H9 (cell line): Measurements from ENCODE around the gene KLHL22. TPM values are rescaled to one million over a fixed set of nuclear protein-coding genes. Genes with fewer than 3 reads are reported as not detected.

Experiments
- DNase-seq: peaks from one replicate; pipeline ENCODE4 v3.0.0-alpha.2; 2017
- H2AFZ ChIP-seq: one replicate; pipeline ENCODE4 v1.6.1; 2013; ENCODE audit warnings: mild to moderate bottlenecking, low read length, control low read depth, moderate library complexity
- H2AK5ac ChIP-seq: 2 replicates; pipeline ENCODE4 v1.6.1; 2013; ENCODE audit warnings: low read length, control low read depth, mixed read lengths; ENCODE audit not compliant: insufficient read length
- H2BK120ac ChIP-seq: one replicate; pipeline ENCODE4 v1.6.1; 2013; ENCODE audit warnings: low read depth, mild to moderate bottlenecking, low read length, control low read depth, inconsistent platforms; ENCODE audit not compliant: poor library complexity, severe bottlenecking
- H2BK12ac ChIP-seq: 2 replicates; pipeline ENCODE4 v1.6.1; 2013; ENCODE audit warnings: low read length, control low read depth, mixed read lengths, low read depth; ENCODE audit not compliant: insufficient read length
- H2BK15ac ChIP-seq: 2 replicates; pipeline ENCODE4 v1.6.1; 2013; ENCODE audit warnings: low read depth, low read length, control low read depth
- H2BK20ac ChIP-seq: one replicate; pipeline ENCODE4 v1.6.1; 2013; ENCODE audit warnings: low read depth, mild to moderate bottlenecking, low read length, control low read depth, inconsistent platforms; ENCODE audit not compliant: poor library complexity, severe bottlenecking
- H2BK5ac ChIP-seq: 2 replicates; pipeline ENCODE4 v1.6.1; 2013; ENCODE audit warnings: low read length, control low read depth, mixed read lengths; ENCODE audit not compliant: insufficient read length
- H3K14ac ChIP-seq: 2 replicates; pipeline ENCODE4 v1.6.1; 2013; ENCODE audit warnings: low read length, control low read depth; ENCODE audit not compliant: insufficient read depth
- H3K18ac ChIP-seq: 2 replicates; pipeline ENCODE4 v1.6.1; 2013; ENCODE audit warnings: low read depth, mild to moderate bottlenecking, mixed read lengths, low read length, control low read depth; ENCODE audit not compliant: insufficient read length
- H3K23ac ChIP-seq: 2 replicates; pipeline ENCODE4 v1.6.1; 2013; ENCODE audit warnings: low read length, control low read depth, mixed read lengths, low read depth; ENCODE audit not compliant: insufficient read length
- H3K23me2 ChIP-seq: 2 replicates; pipeline ENCODE4 v1.6.1; 2013; ENCODE audit warnings: low read depth, mild to moderate bottlenecking, mixed read lengths, low read length, control low read depth; ENCODE audit not compliant: insufficient read length, poor library complexity, severe bottlenecking
- H3K27ac ChIP-seq: 2 replicates; pipeline ENCODE4 v1.5.1; 2013; ENCODE audit warnings: low read length, control low read depth, mixed read lengths, low read depth; ENCODE audit not compliant: insufficient read length
- H3K27me3 ChIP-seq: 2 replicates; pipeline ENCODE4 v1.6.1; 2013; ENCODE audit warnings: low read length, control low read depth, inconsistent platforms; ENCODE audit not compliant: insufficient read depth
- H3K4ac ChIP-seq: 2 replicates; pipeline ENCODE4 v1.6.1; 2013; ENCODE audit warnings: low read depth, mild to moderate bottlenecking, control low read depth, inconsistent platforms, low read length, moderate library complexity
- H3K4me1 ChIP-seq: 2 replicates; pipeline ENCODE4 v1.6.1; 2013; ENCODE audit warnings: low read length, control low read depth, inconsistent platforms; ENCODE audit not compliant: insufficient read depth
- H3K4me2 ChIP-seq: 2 replicates; pipeline ENCODE4 v1.6.1; 2013; ENCODE audit warnings: low read length, control low read depth, mixed read lengths; ENCODE audit not compliant: insufficient read length, insufficient read depth
- H3K56ac ChIP-seq: 2 replicates; pipeline ENCODE4 v1.6.1; 2013; ENCODE audit warnings: low read depth, mild to moderate bottlenecking, mixed read lengths, low read length, control low read depth; ENCODE audit not compliant: insufficient read length
- H3K79me1 ChIP-seq: 2 replicates; pipeline ENCODE4 v1.6.1; 2013; ENCODE audit warnings: low read depth, mild to moderate bottlenecking, moderate library complexity, low read length, control low read depth, inconsistent platforms; ENCODE audit not compliant: insufficient read depth, poor library complexity, severe bottlenecking
- H3K79me2 ChIP-seq: 2 replicates; pipeline ENCODE4 v1.6.1; 2013; ENCODE audit warnings: low read length, control low read depth, inconsistent platforms; ENCODE audit not compliant: insufficient read depth
- H3K9ac ChIP-seq: 2 replicates; pipeline ENCODE4 v1.6.1; 2013; ENCODE audit warnings: low read length, control low read depth, mixed read lengths; ENCODE audit not compliant: insufficient read length; ENCODE audit errors: extremely low read depth
- H3K9me3 ChIP-seq: one replicate; pipeline ENCODE4 v1.6.1; 2013; ENCODE audit warnings: low read depth, low read length, inconsistent platforms; ENCODE audit not compliant: control insufficient read depth
- H3T11ph ChIP-seq: one replicate; pipeline ENCODE4 v1.6.1; 2013; ENCODE audit warnings: mild to moderate bottlenecking, low read length, control low read depth, inconsistent platforms
- H4K20me1 ChIP-seq: one replicate; pipeline ENCODE4 v1.6.1; 2013; ENCODE audit not compliant: control insufficient read depth, insufficient read length, insufficient read depth
- H4K5ac ChIP-seq: 2 replicates; pipeline ENCODE4 v1.6.1; 2013; ENCODE audit warnings: low read depth, mild to moderate bottlenecking, mixed read lengths, low read length, control low read depth; ENCODE audit not compliant: insufficient read length
- H4K8ac ChIP-seq: replicated peaks from 2 replicates; pipeline ENCODE4 v1.6.1; 2013; ENCODE audit warnings: low read length, control low read depth, mixed read lengths, low read depth; ENCODE audit not compliant: insufficient read length
- H4K91ac ChIP-seq: 2 replicates; pipeline ENCODE4 v1.6.1; 2013; ENCODE audit warnings: low read depth, mild to moderate bottlenecking, moderate library complexity, mixed read lengths, low read length, control low read depth; ENCODE audit not compliant: insufficient read length
- H3K27ac Mint-ChIP-seq, 3 experiments: 2 replicates in 2 of 3; 3 replicates in 1 of 3; pipeline ENCODE4 v1.8.0; 2020 to 2021; ENCODE audit warnings: mixed read lengths in 3 of 3, mild to moderate bottlenecking in 1 of 3, moderate library complexity in 1 of 3
- H3K27me3 Mint-ChIP-seq: 2 replicates; pipeline ENCODE4 v1.8.0; 2021; ENCODE audit warnings: low read depth, mild to moderate bottlenecking, moderate library complexity, mixed read lengths
- H3K36me3 Mint-ChIP-seq, 3 experiments: 2 replicates in 2 of 3; 3 replicates in 1 of 3; pipeline ENCODE4 v1.8.0; 2020 to 2021; ENCODE audit warnings: low read depth in 3 of 3, mixed read lengths in 3 of 3; ENCODE audit not compliant: insufficient read depth in 1 of 3
- H3K4me1 Mint-ChIP-seq, 2 experiments: 2 replicates each; pipeline ENCODE4 v1.8.0; 2020; ENCODE audit warnings: mixed read lengths in 2 of 2
- H3K4me3 Mint-ChIP-seq, 2 experiments: 2 replicates in 1 of 2; 3 replicates in 1 of 2; pipeline ENCODE4 v1.8.0; 2020 to 2021; ENCODE audit warnings: mild to moderate bottlenecking in 2 of 2, mixed read lengths in 2 of 2, moderate library complexity in 1 of 2
- H3K9me3 Mint-ChIP-seq, 2 experiments: 2 replicates in 1 of 2; 3 replicates in 1 of 2; pipeline ENCODE4 v1.8.0; 2020; ENCODE audit warnings: mild to moderate bottlenecking in 2 of 2, mixed read lengths in 2 of 2, moderate library complexity in 1 of 2
- CTCF ChIP-seq: fragments of 200-600 bp; sonication (generic); conservative IDR thresholded peaks from 3 replicates; pipeline ENCODE4 v1.8.0; 2021; ENCODE audit warnings: antibody characterized with exemption, mild to moderate bottlenecking
- WGBS: extraction: QIAGEN DNeasy Blood & Tissue Kit; methylation state at CpG from one replicate; pipeline ENCODE4 v1.1.7; 2013; ENCODE audit warnings: missing lambda C conversion rate, low lambda C conversion rate, mixed read lengths; ENCODE audit not compliant: insufficient read length; ENCODE audit errors: extremely low coverage; 5-methylcytosine and 5-hydroxymethylcytosine counted together
- total RNA-seq: library from RNA; stranded (reverse); gene quantifications from 2 replicates; pipeline ENCODE4 v1.2.1, GENCODE V29; 2021

Gene KLHL22
- total RNA-seq, 1 experiment from 2014 or later, result 11.9 TPM

- Histone ChIP-seq H3K27ac (no peak overlapping the region), H3K4ac (no peak overlapping the region), H2BK12ac (no peak overlapping the region), H4K91ac (no peak overlapping the region), H2AK5ac (no peak overlapping the region), H3K56ac (no peak overlapping the region), H4K5ac (no peak overlapping the region), H3K79me1 (no peaks in the 10 kb centered on the region), H2AFZ (no peak overlapping the region), H3T11ph (no peak overlapping the region), H3K4me2 (no peak overlapping the region), H2BK5ac (no peak overlapping the region), H3K18ac (no peak overlapping the region), H3K23me2 (peaks cover 2% of the 10 kb centered on the region), H4K8ac (no peak overlapping the region), H3K9ac (no peak overlapping the region), H3K9me3 (no peaks in the 10 kb centered on the region), H3K14ac (no peak overlapping the region), H2BK15ac (no peak overlapping the region), H3K23ac (no peak overlapping the region), H4K20me1 (peaks cover 3% of the 10 kb centered on the region), H3K79me2 (no peaks in the 10 kb centered on the region), H3K27me3 (no peaks in the 10 kb centered on the region; the same call in 1 of the 2 replicates), H3K4me1 (no peaks in the 10 kb centered on the region), H2BK120ac (no peak overlapping the region), H2BK20ac (no peak overlapping the region)
- no CpG with 5 or more reads among the region's 96 CpGs for WGBS
- peaks cover 11 to 12% of the 10 kb centered on the region in 2 experiments for H3K4me1 Mint-ChIP-seq
- no peak overlapping the region for H3K4me3 Mint-ChIP-seq
- H3K9me3 Mint-ChIP-seq, result no peaks in the 10 kb centered on the region
- TF ChIP-seq CTCF, result no peak
- peaks cover 22% of the 10 kb centered on the region for H3K27me3 Mint-ChIP-seq
- peak; percentile 31 for DNase-seq
- H3K27ac Mint-ChIP-seq, result no peak overlapping the region
- peaks cover 0 to 22% (median 6%) of the 10 kb centered on the region in 3 experiments; a peak in 3 of 7 replicates for H3K36me3 Mint-ChIP-seq
These were observed 69.9 kb downstream of the KLHL22 start for GRCh38 chr22:20425566-20426258.
